H1 (cell line): ENCODE results near the gene TMCC3. TPM values are rescaled to one million over a fixed set of nuclear protein-coding genes. Genes with fewer than 3 reads are reported as not detected.

ENCODE experiments used
- CTCF ChIA-PET: fragments of 300-600 bp; sonication (Branson Sonifier 250); formaldehyde crosslinking; loops from one replicate; lab custom pipeline; 2021; ENCODE audit not compliant: partially characterized antibody; lab: Charles Lee
- POLR2A ChIA-PET: fragments of 300-600 bp; sonication (Branson Sonifier 250); formaldehyde crosslinking; loops from one replicate; lab custom pipeline; 2021; ENCODE audit warnings: inconsistent platforms; ENCODE audit not compliant: partially characterized antibody; lab: Charles Lee
- DNase-seq, 2 experiments: peaks; one replicate each; pipeline versions ENCODE4 v3.0.0 to v3.0.0-alpha.2; 2010 to 2022; ENCODE audit warnings: low spot score in 2 of 2, low read depth in 1 of 2, mixed read lengths in 1 of 2
- FAIRE-seq: peaks from 2 replicates; lab custom pipeline; 2011; peaks lifted over from hg19 to GRCh38; lab: Jason Lieb, UNC
- H2AFZ ChIP-seq: 2 replicates; pipeline ENCODE4 v1.8.1; 2012; ENCODE audit warnings: low read length, inconsistent platforms
- H2AK5ac ChIP-seq: 2 replicates; pipeline ENCODE4 v1.6.1; 2013; ENCODE audit warnings: low read depth, low read length
- H2BK120ac ChIP-seq: replicated peaks from 2 replicates; pipeline ENCODE3; 2013; ENCODE audit warnings: low read depth, low read length, inconsistent platforms
- H2BK12ac ChIP-seq: 2 replicates; pipeline ENCODE4 v1.6.1; 2013; ENCODE audit warnings: low read depth, low read length
- H2BK15ac ChIP-seq: 2 replicates; pipeline ENCODE4 v1.6.1; 2013; ENCODE audit warnings: low read length
- H2BK20ac ChIP-seq: 2 replicates; pipeline ENCODE4 v1.6.1; 2013; ENCODE audit warnings: low read length
- H2BK5ac ChIP-seq: 2 replicates; pipeline ENCODE4 v1.6.1; 2013; ENCODE audit warnings: low read depth, low read length
- H3K14ac ChIP-seq: 2 replicates; pipeline ENCODE4 v1.6.1; 2013; ENCODE audit warnings: inconsistent platforms; ENCODE audit not compliant: insufficient read length
- H3K18ac ChIP-seq: 2 replicates; pipeline ENCODE4 v1.6.1; 2013; ENCODE audit warnings: low read length; ENCODE audit errors: extremely low read depth
- H3K23ac ChIP-seq: 2 replicates; pipeline ENCODE4 v1.6.1; 2013; ENCODE audit warnings: inconsistent platforms; ENCODE audit not compliant: insufficient read length
- H3K23me2 ChIP-seq: 2 replicates; pipeline ENCODE4 v1.6.1; 2013; ENCODE audit warnings: low read depth, low read length
- H3K27ac ChIP-seq: 2 replicates; pipeline ENCODE4 v1.6.1; 2011; ENCODE audit warnings: low read depth, low read length, inconsistent platforms
- H3K27me3 ChIP-seq, 4 experiments: replicated peaks in 1 of 4; 1 replicate in 1 of 4; 2 replicates in 3 of 4; pipeline versions ENCODE4 v1.6.1 to v1.8.1; 2011 to 2013; ENCODE audit warnings: low read length in 3 of 4, mild to moderate bottlenecking in 3 of 4, inconsistent platforms in 2 of 4, mixed read lengths in 2 of 4, moderate library complexity in 1 of 4; ENCODE audit not compliant: control insufficient read depth in 3 of 4, insufficient read depth in 3 of 4; ENCODE audit errors: extremely low read depth in 1 of 4
- H3K36me3 ChIP-seq, 4 experiments: 2 replicates each; pipeline versions ENCODE4 v1.6.1 to v1.8.1; 2011 to 2013; ENCODE audit warnings: mild to moderate bottlenecking in 4 of 4, low read length in 3 of 4, moderate library complexity in 2 of 4, control low read depth in 1 of 4, inconsistent platforms in 1 of 4; ENCODE audit not compliant: insufficient read depth in 4 of 4, control insufficient read depth in 2 of 4
- H3K4ac ChIP-seq: replicated peaks from 2 replicates; pipeline ENCODE3; 2013; ENCODE audit warnings: low read length, low read depth, mixed read lengths, inconsistent platforms; ENCODE audit not compliant: insufficient read length
- H3K4me1 ChIP-seq, 4 experiments: replicated peaks in 1 of 4; 1 replicate in 1 of 4; 2 replicates in 3 of 4; pipeline versions ENCODE4 v1.6.1 to v1.8.1; 2011 to 2013; ENCODE audit warnings: low read length in 3 of 4, inconsistent platforms in 2 of 4, mixed read lengths in 1 of 4; ENCODE audit not compliant: insufficient read depth in 4 of 4, control insufficient read depth in 3 of 4
- H3K4me2 ChIP-seq, 2 experiments: 2 replicates each; pipeline versions ENCODE4 v1.6.1 to v1.8.1; 2011 to 2013; ENCODE audit warnings: low read depth in 2 of 2, low read length in 2 of 2, control low read depth in 1 of 2, inconsistent platforms in 1 of 2, mild to moderate bottlenecking in 1 of 2; ENCODE audit not compliant: insufficient read depth in 1 of 2
- H3K4me3 ChIP-seq, 4 experiments: fragments of 200-600, 300-600 bp in 1 of 4; sonication (generic), shearing (Covaris generic), sonication (Bioruptor Twin) in 1 of 4; 2 replicates each; pipeline versions ENCODE4 v1.5.1 to v1.8.1; 2011 to 2016; ENCODE audit warnings: low read length in 4 of 4, low read depth in 3 of 4, control low read depth in 2 of 4, inconsistent platforms in 2 of 4, mild to moderate bottlenecking in 2 of 4, mixed read lengths in 1 of 4, moderate library complexity in 1 of 4; ENCODE audit not compliant: insufficient read depth in 2 of 4; ENCODE audit errors: extremely low read depth in 1 of 4
- H3K56ac ChIP-seq: replicated peaks from 2 replicates; pipeline ENCODE3; 2013; ENCODE audit warnings: low read depth, mild to moderate bottlenecking, mixed read lengths, low read length, inconsistent platforms; ENCODE audit not compliant: insufficient read length
- H3K79me1 ChIP-seq: 2 replicates; pipeline ENCODE4 v1.6.1; 2013; ENCODE audit warnings: low read depth, low read length, control low read depth
- H3K79me2 ChIP-seq, 2 experiments: 2 replicates each; pipeline versions ENCODE4 v1.6.1 to v1.8.1; 2012 to 2013; ENCODE audit warnings: low read length in 2 of 2, mild to moderate bottlenecking in 2 of 2, inconsistent platforms in 1 of 2; ENCODE audit not compliant: insufficient read depth in 2 of 2, control insufficient read depth in 1 of 2
- H3K9ac ChIP-seq, 4 experiments: replicated peaks in 1 of 4; 1 replicate in 1 of 4; 2 replicates in 3 of 4; pipeline versions ENCODE4 v1.6.1 to v1.8.1; 2011 to 2013; ENCODE audit warnings: low read depth in 3 of 4, low read length in 3 of 4, control low read depth in 2 of 4, mild to moderate bottlenecking in 2 of 4, moderate library complexity in 2 of 4, inconsistent platforms in 1 of 4; ENCODE audit errors: extremely low read depth in 1 of 4
- H3K9me3 ChIP-seq, 2 experiments: 2 replicates each; pipeline versions ENCODE4 v1.6.1 to v1.8.1; 2012 to 2013; ENCODE audit warnings: mild to moderate bottlenecking in 2 of 2, moderate library complexity in 2 of 2, control low read depth in 1 of 2, inconsistent platforms in 1 of 2, low read depth in 1 of 2, low read length in 1 of 2, mixed read lengths in 1 of 2; ENCODE audit not compliant: insufficient read depth in 2 of 2
- H4K20me1 ChIP-seq, 2 experiments: replicated peaks in 1 of 2; 2 replicates each; pipeline versions ENCODE3 to v1.8.1; 2011 to 2013; ENCODE audit warnings: inconsistent platforms in 2 of 2, low read length in 2 of 2, mild to moderate bottlenecking in 1 of 2; ENCODE audit not compliant: insufficient read depth in 2 of 2, control insufficient read depth in 1 of 2
- H4K5ac ChIP-seq: 2 replicates; pipeline ENCODE4 v1.6.1; 2013; ENCODE audit warnings: low read length, low read depth, mixed read lengths, inconsistent platforms; ENCODE audit not compliant: insufficient read length
- H4K8ac ChIP-seq: 2 replicates; pipeline ENCODE4 v1.8.0; 2013; ENCODE audit warnings: mild to moderate bottlenecking, moderate library complexity, low read length, inconsistent platforms; ENCODE audit not compliant: insufficient read depth; ENCODE audit errors: extremely low read depth
- H4K91ac ChIP-seq: replicated peaks from 2 replicates; pipeline ENCODE3; 2013; ENCODE audit warnings: low read length, mixed read lengths, inconsistent platforms; ENCODE audit not compliant: insufficient read length
- BCL11A ChIP-seq, 2 experiments: IDR thresholded peaks; one replicate each; pipeline ENCODE4 v1.6.1; 2011; ENCODE audit warnings: low read depth in 2 of 2, low read length in 2 of 2, mild to moderate bottlenecking in 2 of 2
- E2F6 ChIP-seq: IDR thresholded peaks from 2 replicates; pipeline ENCODE4 v1.6.1; 2012; ENCODE audit warnings: inconsistent platforms
- FOSL1 ChIP-seq: IDR thresholded peaks from 2 replicates; pipeline ENCODE4 v1.6.1; 2011; ENCODE audit warnings: mild to moderate bottlenecking, low read depth, low read length, moderate library complexity; ENCODE audit not compliant: insufficient read depth
- HDAC6 ChIP-seq: IDR thresholded peaks from one replicate; pipeline ENCODE4 v1.7.1; 2012; ENCODE audit warnings: low read depth, mild to moderate bottlenecking, inconsistent platforms, low read length, moderate library complexity
- JUND ChIP-seq: IDR thresholded peaks from 2 replicates; pipeline ENCODE4 v1.6.1; 2011; ENCODE audit warnings: mild to moderate bottlenecking, improper control_type of control experiment, low read length
- MAFK ChIP-seq: IDR thresholded peaks from 2 replicates; pipeline ENCODE4 v1.6.1; 2012; ENCODE audit warnings: low read depth, mild to moderate bottlenecking, improper control_type of control experiment, low read length
- RXRA ChIP-seq: IDR thresholded peaks from 2 replicates; pipeline ENCODE4 v1.6.1; 2011; ENCODE audit warnings: low read depth, mild to moderate bottlenecking, low read length, moderate library complexity; ENCODE audit not compliant: insufficient read depth
- WGBS, 2 experiments: shearing (Covaris generic) in 1 of 2; methylation state at CpG; one replicate each; pipeline versions ENCODE4 v1.1.6 to v1.1.7; 2013 to 2015; ENCODE audit warnings: low lambda C conversion rate in 2 of 2, mixed read lengths in 2 of 2, inconsistent platforms in 1 of 2, low coverage in 1 of 2, missing lambda C conversion rate in 1 of 2; ENCODE audit not compliant: insufficient replicate concordance in 2 of 2, insufficient coverage in 1 of 2, insufficient read length in 1 of 2; ENCODE audit errors: extremely low coverage in 1 of 2, missing lambda C conversion rate in 1 of 2; 5-methylcytosine and 5-hydroxymethylcytosine counted together
- polyA plus RNA-seq, 7 experiments: library from polyadenylated mRNA; depleted of rRNA in 3 of 7; stranded (reverse) in 5 of 7; unstranded in 2 of 7; fragments of >200 nt in 5 of 7; fragments of 200-250 nt in 2 of 7; gene quantifications; 1 replicate in 5 of 7; 2 replicates in 1 of 7; 4 replicates in 1 of 7; pipeline versions ENCODE4 v1.2.1 to v1.2.3, GENCODE V29; 2011 to 2013; ENCODE audit warnings: missing spikeins in 2 of 7, mixed read lengths in 2 of 7
- total RNA-seq: library from RNA; stranded (reverse); fragmentation: NEBNext Ultra II Directional; extraction: Animal tissue kit (Norgen Biotek cat#: 25700); gene quantifications from 2 replicates; pipeline ENCODE4 v1.2.1, GENCODE V29; 2021

TMCC3 gene
- total and polyA plus RNA-seq, 2 of the 8 experiments (the other 6 are each of a cell fraction or from before 2014, with no cell fraction given) = 1.7 to 4.1 TPM

GRCh38 chr12:94553875-94554274 lies 96.5 kb downstream of the TMCC3 start:
- H3K36me3 ChIP-seq = no peaks in the 10 kb centered on the region
- no peak overlapping the region for H4K91ac ChIP-seq
- no peaks in the 10 kb centered on the region; a peak in 1 of 7 replicates for H3K27me3 ChIP-seq
- H2BK5ac ChIP-seq = no peak overlapping the region
- WGBS, 2 experiments = 94 to 100% methylated on average over 2 to 15 of the region's 15 CpGs
- no peaks in the 10 kb centered on the region for H4K20me1 ChIP-seq
- no peak overlapping the region for H3K18ac ChIP-seq
- H3K4ac ChIP-seq = no peak overlapping the region
- ChIA-PET CTCF (interaction anchor here (0.6 kb wide), 1 partner anchor 40 kb away, joined by 3 read pairs; no protein-coding TSS in a partner anchor), POLR2A (no interaction called here)
- no peak for DNase-seq
- H3K23me2 ChIP-seq = no peaks in the 10 kb centered on the region; the same call in 1 of the 2 replicates
- no peak overlapping the region for H3K4me2 ChIP-seq
- H2BK15ac ChIP-seq = no peak overlapping the region
- no peak overlapping the region for H2AK5ac ChIP-seq
- H3K4me1 ChIP-seq = no peaks in the 10 kb centered on the region
- no peak overlapping the region for H4K5ac ChIP-seq
- no peak overlapping the region for H2BK12ac ChIP-seq
- no peak overlapping the region for H3K14ac ChIP-seq
- no peak for TF ChIP-seq BCL11A (IDR thresholded peaks at IDR 0.05; ENCODE audit: low read depth in 2 of 2, low read length in 2 of 2)
- TF ChIP-seq E2F6 = no peak
- TF ChIP-seq JUND = no peak
- no peak for TF ChIP-seq MAFK
- TF ChIP-seq HDAC6 = no peak
- no peak for TF ChIP-seq FOSL1
- no peak for TF ChIP-seq RXRA
- no peak overlapping the region for H3K23ac ChIP-seq
- no peak overlapping the region for H2BK120ac ChIP-seq
- H2AFZ ChIP-seq = no peak overlapping the region
- H3K27ac ChIP-seq = no peak overlapping the region
- H3K9me3 ChIP-seq = no peaks in the 10 kb centered on the region
- no peak overlapping the region for H3K56ac ChIP-seq
- H4K8ac ChIP-seq = no peak overlapping the region
- H2BK20ac ChIP-seq = no peak overlapping the region
- H3K4me3 ChIP-seq = no peak overlapping the region
- H3K9ac ChIP-seq = no peak overlapping the region
- no peak for FAIRE-seq
- H3K79me2 ChIP-seq = no peaks in the 10 kb centered on the region
- no peaks in the 10 kb centered on the region for H3K79me1 ChIP-seq
